Activated CD4-positive, alpha-beta T cell treated with anti-CD3 and anti-CD28 coated beads, Interleukin-2, amount 10 ng/mL, durations not matched to agents 7 days and 5 days (primary cell): ENCODE results near the gene NAGPA. TPM values are rescaled to one million over a fixed set of nuclear protein-coding genes. Genes with fewer than 3 reads are reported as not detected.
A peak's percentile ranks its signal among the peaks of the same experiment; 100 is the strongest.

Source experiments
- CTCF ChIA-PET: fragments of 350-600 bp; sonication (Branson Sonifier 250); formaldehyde crosslinking; loops from one replicate; lab custom pipeline; 2021; ENCODE audit warnings: antibody characterized with exemption; lab: Charles Lee
- POLR2A ChIA-PET: fragments of 350-600 bp; sonication (Branson Sonifier 250); formaldehyde crosslinking; loops from one replicate; lab custom pipeline; 2021; ENCODE audit warnings: antibody characterized with exemption; lab: Charles Lee
- DNase-seq: peaks from one replicate; pipeline ENCODE4 v3.0.0-alpha.2; 2020
- H3K27ac Mint-ChIP-seq: one replicate; pipeline ENCODE4 v1.8.0; 2021; ENCODE audit warnings: mild to moderate bottlenecking, moderate library complexity, mixed read lengths
- H3K27me3 Mint-ChIP-seq: one replicate; pipeline ENCODE4 v1.8.0; 2021; ENCODE audit warnings: mixed read lengths
- H3K36me3 Mint-ChIP-seq: one replicate; pipeline ENCODE4 v1.8.0; 2021; ENCODE audit warnings: low read depth, mixed read lengths
- H3K4me1 Mint-ChIP-seq: one replicate; pipeline ENCODE4 v1.8.0; 2021; ENCODE audit warnings: mixed read lengths
- H3K4me3 Mint-ChIP-seq: one replicate; pipeline ENCODE4 v1.8.0; 2021; ENCODE audit warnings: mild to moderate bottlenecking, moderate library complexity, mixed read lengths
- H3K9me3 Mint-ChIP-seq: one replicate; pipeline ENCODE4 v1.8.0; 2021; ENCODE audit warnings: mixed read lengths
- total RNA-seq, 2 experiments: library from RNA; stranded (reverse); gene quantifications; one replicate each; pipeline ENCODE4 v1.2.3, GENCODE V29; 2021

Gene NAGPA
- total RNA-seq, 2 experiments from 2014 or later: 16.8 to 18.8 TPM

- no peak for DNase-seq
- Mint-ChIP-seq H3K9me3 (no peaks in the 10 kb centered on the region), H3K4me1 (peaks cover 26% of the 10 kb centered on the region), H3K27ac (peak overlapping the region; percentile 83), H3K27me3 (no peaks in the 10 kb centered on the region), H3K4me3 (peak overlapping the region; percentile 84), H3K36me3 (no peaks in the 10 kb centered on the region)
- CTCF ChIA-PET: no interaction called here
- POLR2A ChIA-PET: no interaction called here
Observed at GRCh38 chr16:5032748-5033167, 977 bp downstream of the NAGPA start.

DNA sequence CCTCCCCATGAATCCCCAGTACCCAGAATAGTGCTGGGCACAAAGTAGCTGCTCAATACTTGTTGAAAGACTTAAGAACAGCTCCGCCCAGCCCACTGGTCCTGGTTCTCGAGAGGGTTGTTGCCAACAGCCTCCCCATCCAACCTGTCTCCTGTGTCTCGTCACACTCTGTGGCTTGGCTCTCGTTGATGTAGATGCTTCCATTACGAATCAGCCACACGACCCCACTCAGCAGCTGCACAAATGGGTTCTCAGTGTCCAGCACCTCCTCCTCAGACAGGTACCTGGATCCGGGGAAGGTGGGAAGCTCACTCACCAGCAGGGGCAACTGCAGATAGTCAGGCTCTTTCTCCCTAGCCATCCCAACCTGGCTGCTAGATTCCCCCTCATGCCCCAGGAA lies 2.1 kb downstream of the NAGPA start:
- H3K4me3 Mint-ChIP-seq: no peak overlapping the region
- no peaks in the 10 kb centered on the region for H3K9me3 Mint-ChIP-seq
- H3K36me3 Mint-ChIP-seq: no peaks in the 10 kb centered on the region
- H3K27ac Mint-ChIP-seq: peak overlapping the region; percentile 6
- ChIA-PET POLR2A (no interaction called here), CTCF (no interaction called here)
- no peaks in the 10 kb centered on the region for H3K27me3 Mint-ChIP-seq
- DNase-seq: no peak
- H3K4me1 Mint-ChIP-seq: peaks cover 26% of the 10 kb centered on the region

- DNase-seq: no peak
- no peaks in the 10 kb centered on the region for H3K27me3 Mint-ChIP-seq
- ChIA-PET CTCF (interaction anchor here (2.0 kb wide), 1 partner anchor 12 kb away, joined by 6 read pairs; no protein-coding TSS in a partner anchor), POLR2A (no interaction called here)
- H3K9me3 Mint-ChIP-seq: no peaks in the 10 kb centered on the region
- peaks cover 26% of the 10 kb centered on the region for H3K4me1 Mint-ChIP-seq
- H3K4me3 Mint-ChIP-seq: no peak overlapping the region
- H3K27ac Mint-ChIP-seq: no peak overlapping the region
- no peaks in the 10 kb centered on the region for H3K36me3 Mint-ChIP-seq
Observed at GRCh38 chr16:5030251-5030870, 3.4 kb downstream of the NAGPA start.

GRCh38 chr16:5028950-5029475 lies 4.7 kb downstream of the NAGPA start:
- H3K27me3 Mint-ChIP-seq: no peaks in the 10 kb centered on the region
- no peak for DNase-seq
- ChIA-PET CTCF (interaction anchor here (2.0 kb wide), 1 partner anchor 11 kb away, joined by 6 read pairs; no protein-coding TSS in a partner anchor), POLR2A (no interaction called here)
- no peak overlapping the region for H3K27ac Mint-ChIP-seq
- peaks cover 16% of the 10 kb centered on the region for H3K4me1 Mint-ChIP-seq
- no peaks in the 10 kb centered on the region for H3K9me3 Mint-ChIP-seq
- no peaks in the 10 kb centered on the region for H3K36me3 Mint-ChIP-seq
- H3K4me3 Mint-ChIP-seq: no peak overlapping the region

- DNase-seq: no peak
- Mint-ChIP-seq H3K27me3 (no peaks in the 10 kb centered on the region), H3K27ac (no peak overlapping the region), H3K4me3 (no peak overlapping the region), H3K4me1 (peaks cover 10% of the 10 kb centered on the region), H3K9me3 (no peaks in the 10 kb centered on the region), H3K36me3 (no peaks in the 10 kb centered on the region)
- CTCF ChIA-PET: interaction anchor here (1.4 kb wide), 1 partner anchor 10 kb away, joined by 3 read pairs; no protein-coding TSS in a partner anchor
- POLR2A ChIA-PET: no interaction called here
Observed at GRCh38 chr16:5027575-5028235, 6.0 kb downstream of the NAGPA start.

- no peaks in the 10 kb centered on the region for H3K9me3 Mint-ChIP-seq
- DNase-seq: no peak
Observed at GRCh38 chr16:5027086-5027485, 6.6 kb downstream of the NAGPA start.

DNA sequence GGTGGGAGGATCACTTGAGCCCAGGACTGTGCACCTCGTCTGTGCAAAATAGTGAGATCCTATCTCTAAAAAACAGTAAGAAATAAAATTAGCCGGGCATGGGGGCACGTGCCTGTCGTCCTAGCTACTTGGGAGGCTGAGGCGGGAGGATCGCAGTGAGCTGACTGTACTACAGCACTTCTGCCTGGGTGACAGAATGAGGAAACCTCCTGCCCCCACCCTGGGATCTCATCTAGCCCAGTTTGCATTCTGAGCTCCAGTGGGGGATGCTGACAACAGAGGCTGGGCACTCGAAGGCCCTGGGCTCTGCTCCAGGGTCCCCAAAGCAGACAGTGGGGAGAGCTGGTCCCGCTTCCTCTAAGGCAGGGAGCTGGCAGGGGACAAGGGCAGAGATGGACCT lies 7.1 kb downstream of the NAGPA start:
- no peak overlapping the region for H3K27ac Mint-ChIP-seq
- CTCF ChIA-PET: no interaction called here
- DNase-seq: no peak
- no peaks in the 10 kb centered on the region for H3K9me3 Mint-ChIP-seq
- H3K27me3 Mint-ChIP-seq: no peaks in the 10 kb centered on the region
- no peak overlapping the region for H3K4me3 Mint-ChIP-seq
- POLR2A ChIA-PET: no interaction called here
- peaks cover 3% of the 10 kb centered on the region for H3K4me1 Mint-ChIP-seq
- no peaks in the 10 kb centered on the region for H3K36me3 Mint-ChIP-seq

More at GRCh38 chr16:5027086-5027485, 6.6 kb downstream of the NAGPA start:
- H3K27ac Mint-ChIP-seq: no peak overlapping the region
- no peaks in the 10 kb centered on the region for H3K36me3 Mint-ChIP-seq
- H3K4me1 Mint-ChIP-seq: peaks cover 6% of the 10 kb centered on the region
- POLR2A ChIA-PET: no interaction called here
- H3K27me3 Mint-ChIP-seq: no peaks in the 10 kb centered on the region
- CTCF ChIA-PET: interaction anchor here (1.4 kb wide), 1 partner anchor 10 kb away, joined by 3 read pairs; no protein-coding TSS in a partner anchor
- no peak overlapping the region for H3K4me3 Mint-ChIP-seq

- Mint-ChIP-seq H3K4me1 (peaks cover 3% of the 10 kb centered on the region), H3K36me3 (no peaks in the 10 kb centered on the region)
- CTCF ChIA-PET: interaction anchor here (0.5 kb wide), 1 partner anchor 96 kb away, joined by 5 read pairs; no protein-coding TSS in a partner anchor
Observed at GRCh38 chr16:5025171-5025632, 8.5 kb downstream of the NAGPA start.

DNA sequence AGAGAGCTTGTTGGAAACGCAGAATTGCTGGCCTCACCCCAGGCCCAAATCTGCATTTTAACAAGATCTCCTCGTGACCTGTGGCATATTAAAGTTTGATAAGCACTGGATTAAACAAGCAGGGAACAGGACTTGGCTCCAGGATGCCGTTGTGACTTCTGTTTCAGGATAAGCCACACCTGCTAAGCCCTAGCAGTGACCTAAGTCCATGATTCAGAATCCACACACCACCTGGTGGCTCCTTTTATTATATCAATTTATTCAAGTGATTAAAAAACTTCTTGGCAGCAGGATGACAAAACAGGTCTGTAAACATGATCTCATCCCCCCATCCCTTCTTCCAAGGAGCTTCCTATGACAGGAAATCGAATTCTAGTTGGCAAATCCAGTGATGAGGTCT lies 9.1 kb downstream of the NAGPA start:
- CTCF ChIA-PET: no interaction called here
- POLR2A ChIA-PET: no interaction called here
- H3K27ac Mint-ChIP-seq: no peak overlapping the region

More at GRCh38 chr16:5025171-5025632, 8.5 kb downstream of the NAGPA start:
- Mint-ChIP-seq H3K27ac (no peak overlapping the region), H3K4me3 (no peak overlapping the region), H3K9me3 (no peaks in the 10 kb centered on the region), H3K27me3 (no peaks in the 10 kb centered on the region)
- POLR2A ChIA-PET: no interaction called here
- DNase-seq: no peak

GRCh38 chr16:5022521-5022920 lies 11.2 kb downstream of the NAGPA start:
- POLR2A ChIA-PET: no interaction called here
- CTCF ChIA-PET: no interaction called here
- H3K36me3 Mint-ChIP-seq: no peaks in the 10 kb centered on the region

More for the DNA sequence above, 9.1 kb downstream of the NAGPA start:
- Mint-ChIP-seq H3K36me3 (no peaks in the 10 kb centered on the region), H3K4me1 (peaks cover 3% of the 10 kb centered on the region), H3K4me3 (no peak overlapping the region), H3K27me3 (no peaks in the 10 kb centered on the region), H3K9me3 (no peaks in the 10 kb centered on the region)
- no peak for DNase-seq

DNA sequence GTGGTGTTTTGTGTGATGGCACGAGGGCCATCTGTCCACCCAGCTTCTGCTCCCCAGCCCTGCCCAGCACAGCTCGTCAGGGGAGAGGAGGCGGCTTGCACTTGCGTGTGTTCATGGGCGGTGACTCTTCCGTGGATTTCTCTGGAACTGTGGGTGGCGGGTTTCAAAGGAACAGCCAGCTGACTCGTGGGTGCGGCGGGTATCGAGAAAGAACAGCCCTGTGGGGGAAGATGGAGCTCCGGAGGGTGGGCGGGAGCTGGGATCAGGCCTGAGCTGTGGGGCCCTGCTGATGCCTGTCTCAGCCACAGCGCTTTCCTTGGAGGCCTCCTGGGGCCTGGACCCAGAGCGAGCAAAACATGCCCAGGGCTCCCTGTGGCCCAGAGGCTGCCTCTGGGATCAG lies 13.2 kb downstream of the NAGPA start:
- H3K27me3 Mint-ChIP-seq: no peaks in the 10 kb centered on the region
- H3K4me3 Mint-ChIP-seq: no peak overlapping the region
- POLR2A ChIA-PET: no interaction called here
- no peaks in the 10 kb centered on the region for H3K36me3 Mint-ChIP-seq
- no peaks in the 10 kb centered on the region for H3K4me1 Mint-ChIP-seq
- CTCF ChIA-PET: no interaction called here
- H3K9me3 Mint-ChIP-seq: no peaks in the 10 kb centered on the region
- DNase-seq: no peak
- no peak overlapping the region for H3K27ac Mint-ChIP-seq

More at GRCh38 chr16:5022521-5022920, 11.2 kb downstream of the NAGPA start:
- H3K4me1 Mint-ChIP-seq: no peaks in the 10 kb centered on the region
- DNase-seq: no peak
- H3K27me3 Mint-ChIP-seq: no peaks in the 10 kb centered on the region
- no peak overlapping the region for H3K4me3 Mint-ChIP-seq
- H3K9me3 Mint-ChIP-seq: no peaks in the 10 kb centered on the region
- H3K27ac Mint-ChIP-seq: no peak overlapping the region

DNA sequence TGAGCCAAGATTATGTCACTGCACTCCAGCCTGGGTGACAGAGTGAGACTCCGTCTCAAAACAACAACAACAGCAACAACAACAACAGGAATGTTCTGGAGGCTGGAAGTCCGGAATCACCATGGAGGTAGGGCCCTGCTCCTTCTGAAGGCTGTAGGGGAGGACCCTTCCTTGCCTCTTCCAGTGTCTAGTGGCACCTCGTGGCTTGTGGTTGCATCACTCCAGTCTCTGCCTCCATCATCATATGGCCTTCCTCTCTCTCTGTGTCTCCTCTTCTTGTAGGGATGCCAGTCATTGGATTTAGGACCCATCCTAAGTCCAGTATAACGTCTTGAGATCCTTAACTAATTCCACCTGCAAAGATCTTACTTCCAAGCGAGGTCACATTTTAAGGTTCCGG lies 14.0 kb downstream of the NAGPA start:
- Mint-ChIP-seq H3K9me3 (no peaks in the 10 kb centered on the region), H3K36me3 (no peaks in the 10 kb centered on the region), H3K4me1 (no peaks in the 10 kb centered on the region), H3K27ac (no peak overlapping the region), H3K27me3 (no peaks in the 10 kb centered on the region), H3K4me3 (no peak overlapping the region)
- DNase-seq: no peak
- ChIA-PET POLR2A (no interaction called here), CTCF (no interaction called here)

GRCh38 chr16:5018793-5019192 lies 14.9 kb downstream of the NAGPA start:
- Mint-ChIP-seq H3K9me3 (no peaks in the 10 kb centered on the region), H3K4me1 (no peaks in the 10 kb centered on the region), H3K27ac (no peak overlapping the region), H3K36me3 (no peaks in the 10 kb centered on the region), H3K27me3 (no peaks in the 10 kb centered on the region), H3K4me3 (no peak overlapping the region)
- no peak for DNase-seq
- ChIA-PET POLR2A (no interaction called here), CTCF (interaction anchor here (0.7 to 2.3 kb wide), 2 partner anchors 11 to 23 kb away, joined by 3 to 6 read pairs; no protein-coding TSS in a partner anchor)
